ENCODE measurements around the gene IFFO2.
"Not testable (repeated sequence)": the region's sequence is repeated elsewhere in the genome, so short reads cannot be mapped to it uniquely, and the experiment has no call there.

Gene IFFO2

GRCh38 chr1:18870595-18870865 lies 85.9 kb downstream of the IFFO2 start:
- not testable (repeated sequence) for H3K27ac ChIP-seq (ENCODE audit: low read depth, low read length); H3K4me1 ChIP-seq (ENCODE audit: control insufficient read depth in 1 of 2, insufficient read depth in 2 of 2, low read length in 2 of 2); H3K9me3 ChIP-seq (ENCODE audit: control insufficient read depth in 1 of 2, low read length in 2 of 2); H3K4me3 ChIP-seq (ENCODE audit: low read depth in 1 of 2, low read length in 2 of 2); H3K27me3 ChIP-seq (ENCODE audit: control insufficient read depth in 1 of 2, insufficient read depth in 2 of 2, low read length in 2 of 2); H3K36me3 ChIP-seq (ENCODE audit: control insufficient read depth in 1 of 2, insufficient read depth in 2 of 2, low read length in 2 of 2); H3K9ac ChIP-seq (ENCODE audit: low read depth in 1 of 2, low read length in 2 of 2)

- Histone ChIP-seq H3K27me3 (ENCODE audit: control insufficient read depth in 1 of 2, insufficient read depth in 2 of 2, low read length in 2 of 2) (peaks cover 0 to 8% of the 10 kb centered on the region in 2 donors), H3K4me1 (ENCODE audit: control insufficient read depth in 1 of 2, insufficient read depth in 2 of 2, low read length in 2 of 2) (peaks cover 0 to 4% of the 10 kb centered on the region in 2 donors), H3K9me3 (ENCODE audit: control insufficient read depth in 1 of 2, low read length in 2 of 2) (no peaks in the 10 kb centered on the region), H3K4me3 (ENCODE audit: low read depth in 1 of 2, low read length in 2 of 2) (no peak overlapping the region), H3K9ac (ENCODE audit: low read depth in 1 of 2, low read length in 2 of 2) (no peak overlapping the region), H3K27ac (ENCODE audit: low read depth, low read length) (no peak overlapping the region), H3K36me3 (ENCODE audit: control insufficient read depth in 1 of 2, insufficient read depth in 2 of 2, low read length in 2 of 2) (no peaks in the 10 kb centered on the region)
Measured at GRCh38 chr1:18869847-18870594, 86.5 kb downstream of the IFFO2 start.

- no peaks in the 10 kb centered on the region for H3K9me3 ChIP-seq (ENCODE audit: control insufficient read depth in 1 of 2, low read length in 2 of 2)
- no peaks in the 10 kb centered on the region for H3K4me1 ChIP-seq (ENCODE audit: control insufficient read depth in 1 of 2, insufficient read depth in 2 of 2, low read length in 2 of 2)
- H3K4me3 ChIP-seq (ENCODE audit: low read depth in 1 of 2, low read length in 2 of 2) = no peak overlapping the region
- H3K36me3 ChIP-seq (ENCODE audit: control insufficient read depth in 1 of 2, insufficient read depth in 2 of 2, low read length in 2 of 2) = no peaks in the 10 kb centered on the region
- no peak overlapping the region for H3K27ac ChIP-seq (ENCODE audit: low read depth, low read length)
- H3K9ac ChIP-seq (ENCODE audit: low read depth in 1 of 2, low read length in 2 of 2) = no peak overlapping the region
- H3K27me3 ChIP-seq (ENCODE audit: control insufficient read depth in 1 of 2, insufficient read depth in 2 of 2, low read length in 2 of 2) = peaks cover 0 to 9% of the 10 kb centered on the region in 2 donors
Measured at GRCh38 chr1:18868801-18869424, 87.6 kb downstream of the IFFO2 start.

DNA sequence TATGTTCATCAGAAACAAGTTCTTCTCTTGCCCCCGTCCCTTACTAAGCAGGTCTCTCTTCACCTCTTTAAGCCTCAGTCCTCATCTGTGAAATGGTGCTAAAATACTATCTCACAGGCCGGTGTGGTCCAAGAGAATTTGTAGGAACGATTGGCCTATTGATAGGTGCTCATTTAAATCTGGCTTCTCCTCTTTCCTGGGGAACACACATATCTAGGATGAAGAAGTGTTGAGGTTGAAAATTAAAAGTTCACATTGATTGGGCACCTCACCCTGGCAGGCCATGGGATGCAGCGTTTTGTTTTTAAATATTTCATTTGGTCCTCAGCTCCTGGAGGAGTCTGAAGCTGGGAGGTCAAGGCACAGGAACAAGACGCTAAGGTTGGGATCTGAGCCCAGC lies 88.1 kb downstream of the IFFO2 start:
- H3K27ac ChIP-seq (ENCODE audit: low read depth, low read length) = no peak overlapping the region
- H3K4me3 ChIP-seq (ENCODE audit: low read depth in 1 of 2, low read length in 2 of 2) = no peak overlapping the region
- H3K9me3 ChIP-seq (ENCODE audit: control insufficient read depth in 1 of 2, low read length in 2 of 2) = no peaks in the 10 kb centered on the region
- peaks cover 0 to 9% of the 10 kb centered on the region in 2 donors for H3K27me3 ChIP-seq (ENCODE audit: control insufficient read depth in 1 of 2, insufficient read depth in 2 of 2, low read length in 2 of 2)
- H3K9ac ChIP-seq (ENCODE audit: low read depth in 1 of 2, low read length in 2 of 2) = no peak overlapping the region
- no peaks in the 10 kb centered on the region for H3K36me3 ChIP-seq (ENCODE audit: control insufficient read depth in 1 of 2, insufficient read depth in 2 of 2, low read length in 2 of 2)
- H3K4me1 ChIP-seq (ENCODE audit: control insufficient read depth in 1 of 2, insufficient read depth in 2 of 2, low read length in 2 of 2) = no peaks in the 10 kb centered on the region

DNA sequence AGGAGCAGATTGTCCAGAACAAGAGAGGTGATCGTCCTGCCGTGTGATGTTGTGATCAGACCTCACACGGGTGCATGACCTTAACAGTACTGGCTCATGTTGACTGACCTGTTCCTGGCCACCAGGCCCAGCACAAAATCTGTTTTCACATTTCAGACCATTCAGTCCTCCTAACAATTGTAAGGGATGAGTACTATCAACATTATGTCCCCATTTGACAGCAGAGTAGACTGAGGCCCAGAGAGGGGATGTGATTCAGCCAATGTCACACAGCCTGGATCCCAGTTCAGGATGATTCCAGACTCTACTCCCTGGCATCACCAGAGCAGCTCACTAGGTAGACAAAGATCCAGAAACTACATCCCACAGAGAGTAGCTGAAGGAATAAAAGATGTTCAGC lies 89.6 kb downstream of the IFFO2 start:
- Histone ChIP-seq H3K4me1 (ENCODE audit: control insufficient read depth in 1 of 2, insufficient read depth in 2 of 2, low read length in 2 of 2) (no peaks in the 10 kb centered on the region), H3K9ac (ENCODE audit: low read depth in 1 of 2, low read length in 2 of 2) (no peak overlapping the region), H3K27me3 (ENCODE audit: control insufficient read depth in 1 of 2, insufficient read depth in 2 of 2, low read length in 2 of 2) (peaks cover 0 to 9% of the 10 kb centered on the region in 2 donors)

GRCh38 chr1:18866314-18866713 lies 90.2 kb downstream of the IFFO2 start:
- Histone ChIP-seq H3K4me1 (ENCODE audit: control insufficient read depth in 1 of 2, insufficient read depth in 2 of 2, low read length in 2 of 2) (no peaks in the 10 kb centered on the region), H3K9ac (ENCODE audit: low read depth in 1 of 2, low read length in 2 of 2) (no peak overlapping the region)

More for the DNA sequence above, 89.6 kb downstream of the IFFO2 start:
- no peak overlapping the region for H3K27ac ChIP-seq (ENCODE audit: low read depth, low read length)
- no peaks in the 10 kb centered on the region for H3K9me3 ChIP-seq (ENCODE audit: control insufficient read depth in 1 of 2, low read length in 2 of 2)
- H3K4me3 ChIP-seq (ENCODE audit: low read depth in 1 of 2, low read length in 2 of 2) = no peak overlapping the region
- H3K36me3 ChIP-seq (ENCODE audit: control insufficient read depth in 1 of 2, insufficient read depth in 2 of 2, low read length in 2 of 2) = no peaks in the 10 kb centered on the region

DNA sequence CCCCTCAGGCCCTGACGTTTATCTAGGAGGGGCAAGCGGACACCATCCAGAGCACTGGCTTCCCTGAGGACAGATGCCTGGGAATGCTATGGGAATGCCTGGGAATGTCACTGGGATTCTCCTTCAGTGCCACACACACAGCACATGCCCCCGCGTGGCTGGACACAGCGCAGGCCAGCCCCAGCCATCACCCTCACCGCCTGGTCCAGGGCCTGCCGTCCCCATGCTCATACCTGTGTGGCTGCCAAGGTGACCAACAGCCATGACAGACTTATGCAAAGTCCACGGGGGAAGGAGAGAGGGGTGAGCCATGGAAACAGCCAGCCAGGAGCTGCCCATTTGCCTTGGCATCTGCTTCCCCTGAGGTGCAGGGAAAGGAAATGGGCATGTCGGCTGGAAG lies 91.3 kb downstream of the IFFO2 start:
- no peaks in the 10 kb centered on the region for H3K9me3 ChIP-seq (ENCODE audit: control insufficient read depth in 1 of 2, low read length in 2 of 2)
- no peaks in the 10 kb centered on the region for H3K4me1 ChIP-seq (ENCODE audit: control insufficient read depth in 1 of 2, insufficient read depth in 2 of 2, low read length in 2 of 2)
- H3K27ac ChIP-seq (ENCODE audit: low read depth, low read length) = no peak overlapping the region
- H3K4me3 ChIP-seq (ENCODE audit: low read depth in 1 of 2, low read length in 2 of 2) = no peak overlapping the region
- no peak overlapping the region for H3K9ac ChIP-seq (ENCODE audit: low read depth in 1 of 2, low read length in 2 of 2)
- no peaks in the 10 kb centered on the region for H3K36me3 ChIP-seq (ENCODE audit: control insufficient read depth in 1 of 2, insufficient read depth in 2 of 2, low read length in 2 of 2)
- peaks cover 0 to 9% of the 10 kb centered on the region in 2 donors for H3K27me3 ChIP-seq (ENCODE audit: control insufficient read depth in 1 of 2, insufficient read depth in 2 of 2, low read length in 2 of 2)

More at GRCh38 chr1:18866314-18866713, 90.2 kb downstream of the IFFO2 start:
- H3K9me3 ChIP-seq (ENCODE audit: control insufficient read depth in 1 of 2, low read length in 2 of 2) = no peaks in the 10 kb centered on the region
- H3K36me3 ChIP-seq (ENCODE audit: control insufficient read depth in 1 of 2, insufficient read depth in 2 of 2, low read length in 2 of 2) = no peaks in the 10 kb centered on the region
- H3K27ac ChIP-seq (ENCODE audit: low read depth, low read length) = no peak overlapping the region
- H3K4me3 ChIP-seq (ENCODE audit: low read depth in 1 of 2, low read length in 2 of 2) = no peak overlapping the region
- peaks cover 0 to 9% of the 10 kb centered on the region in 2 donors for H3K27me3 ChIP-seq (ENCODE audit: control insufficient read depth in 1 of 2, insufficient read depth in 2 of 2, low read length in 2 of 2)

GRCh38 chr1:18861590-18861989 lies 94.9 kb downstream of the IFFO2 start:
- Histone ChIP-seq H3K36me3 (ENCODE audit: control insufficient read depth in 1 of 2, insufficient read depth in 2 of 2, low read length in 2 of 2) (no peaks in the 10 kb centered on the region), H3K4me3 (ENCODE audit: low read depth in 1 of 2, low read length in 2 of 2) (no peak overlapping the region), H3K27ac (ENCODE audit: low read depth, low read length) (no peak overlapping the region), H3K9me3 (ENCODE audit: control insufficient read depth in 1 of 2, low read length in 2 of 2) (no peaks in the 10 kb centered on the region), H3K27me3 (ENCODE audit: control insufficient read depth in 1 of 2, insufficient read depth in 2 of 2, low read length in 2 of 2) (peaks cover 0 to 5% of the 10 kb centered on the region in 2 donors), H3K9ac (ENCODE audit: low read depth in 1 of 2, low read length in 2 of 2) (no peak overlapping the region), H3K4me1 (ENCODE audit: control insufficient read depth in 1 of 2, insufficient read depth in 2 of 2, low read length in 2 of 2) (no peaks in the 10 kb centered on the region)

DNA sequence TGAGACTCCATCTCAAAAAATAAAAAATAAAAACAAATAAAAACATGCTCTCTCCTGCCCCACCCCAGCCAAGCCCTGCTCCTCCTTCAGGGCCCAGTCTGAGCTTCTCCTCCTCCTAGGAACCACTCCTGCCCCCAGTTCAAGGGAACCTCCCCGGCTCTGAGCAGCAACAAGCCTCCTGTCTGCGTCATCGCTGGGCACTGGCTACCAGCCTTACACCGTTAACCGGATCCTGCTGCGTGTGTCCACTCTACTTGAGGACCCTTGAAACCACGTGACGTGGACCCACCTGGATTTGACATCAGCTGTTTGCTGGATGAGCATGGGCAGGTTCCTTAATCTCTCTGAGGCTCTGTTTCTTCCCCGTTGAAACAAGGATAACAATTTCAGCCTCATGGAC lies 95.4 kb downstream of the IFFO2 start:
- no peaks in the 10 kb centered on the region for H3K9me3 ChIP-seq (ENCODE audit: control insufficient read depth in 1 of 2, low read length in 2 of 2)
- no peak overlapping the region for H3K4me3 ChIP-seq (ENCODE audit: low read depth in 1 of 2, low read length in 2 of 2)

DNA sequence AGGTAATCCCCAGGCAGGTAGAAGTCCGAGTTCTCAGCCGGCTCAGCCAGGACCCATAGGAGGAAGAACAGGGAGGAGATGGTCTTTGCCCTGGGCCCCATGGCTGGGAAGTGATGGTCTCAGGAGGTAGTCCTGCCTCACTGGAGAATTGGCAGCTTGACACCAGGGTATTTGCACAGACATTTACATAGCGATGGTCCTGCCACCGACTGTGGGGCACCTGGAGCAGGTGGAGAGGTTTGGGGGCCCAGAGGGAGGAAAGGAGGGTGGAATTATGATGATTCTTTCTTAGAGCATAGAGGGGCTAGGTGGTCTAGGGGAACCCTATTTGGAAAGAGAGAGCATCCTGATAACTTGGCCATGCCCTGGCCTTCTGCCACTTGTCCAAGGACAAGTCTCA lies 96.9 kb downstream of the IFFO2 start, which contains the start of gene TAS1R2:
Gene TAS1R2 (minus strand): TSS at position 101 of the 400 bp plus-strand sequence. CDS start 0 bp downstream, at position 101.
- Histone ChIP-seq H3K36me3 (ENCODE audit: control insufficient read depth in 1 of 2, insufficient read depth in 2 of 2, low read length in 2 of 2) (no peaks in the 10 kb centered on the region), H3K9me3 (ENCODE audit: control insufficient read depth in 1 of 2, low read length in 2 of 2) (no peaks in the 10 kb centered on the region), H3K27ac (ENCODE audit: low read depth, low read length) (no peak within 1 kb of the TSS)

More for the DNA sequence above, 95.4 kb downstream of the IFFO2 start:
- Histone ChIP-seq H3K9ac (ENCODE audit: low read depth in 1 of 2, low read length in 2 of 2) (no peak overlapping the region), H3K4me1 (ENCODE audit: control insufficient read depth in 1 of 2, insufficient read depth in 2 of 2, low read length in 2 of 2) (no peaks in the 10 kb centered on the region), H3K27ac (ENCODE audit: low read depth, low read length) (no peak overlapping the region), H3K27me3 (ENCODE audit: control insufficient read depth in 1 of 2, insufficient read depth in 2 of 2, low read length in 2 of 2) (peaks cover 0 to 5% of the 10 kb centered on the region in 2 donors), H3K36me3 (ENCODE audit: control insufficient read depth in 1 of 2, insufficient read depth in 2 of 2, low read length in 2 of 2) (no peaks in the 10 kb centered on the region)

More for the DNA sequence above, 96.9 kb downstream of the IFFO2 start, which contains the start of gene TAS1R2:
- Histone ChIP-seq H3K4me3 (ENCODE audit: low read depth in 1 of 2, low read length in 2 of 2) (no peak within 1 kb of the TSS), H3K27me3 (ENCODE audit: control insufficient read depth in 1 of 2, insufficient read depth in 2 of 2, low read length in 2 of 2) (no peaks in the 10 kb centered on the region), H3K4me1 (ENCODE audit: control insufficient read depth in 1 of 2, insufficient read depth in 2 of 2, low read length in 2 of 2) (no peaks in the 10 kb centered on the region), H3K9ac (ENCODE audit: low read depth in 1 of 2, low read length in 2 of 2) (no peak within 1 kb of the TSS)

Measured in duodenal mucosa (tissue), 2 donors.